GM19351 (cell line): ENCODE measurements around the gene ROM1.
A peak's percentile ranks its signal among the peaks of the same experiment; 100 is the strongest.
"Not testable (repeated sequence)": the region's sequence is repeated elsewhere in the genome, so short reads cannot be mapped to it uniquely, and the experiment has no call there.

Source experiments
- ATAC-seq: cut with Tn5 transposase; IDR thresholded peaks from one replicate; pipeline ENCODE4 v1.9.1; 2021; ENCODE audit warnings: mild to moderate bottlenecking, moderate library complexity; ENCODE audit not compliant: unreplicated experiment

Gene ROM1

GRCh38 chr11:62585356-62585755 is 27.7 kb upstream of the ROM1 start:
- ATAC-seq: not testable (repeated sequence)

GRCh38 chr11:62588966-62589637 is 24.0 kb upstream of the ROM1 start:
- ATAC-seq: no peak

GRCh38 chr11:62591448-62592145 is 21.5 kb upstream of the ROM1 start, which contains the start of gene TUT1:
TUT1 (minus strand) TSS chr11:62591523; CDS start chr11:62591485, 38 bp downstream.
- peak; percentile 86 for ATAC-seq

- peak; percentile 5 for ATAC-seq
Observed at GRCh38 chr11:62592146-62592815, 20.8 kb upstream of the ROM1 start.

- ATAC-seq: no peak
Observed at GRCh38 chr11:62592989-62593421, 20.1 kb upstream of the ROM1 start.

GRCh38 chr11:62593434-62594044 is 19.5 kb upstream of the ROM1 start:
- ATAC-seq: no peak

GRCh38 chr11:62595124-62595523 is 17.9 kb upstream of the ROM1 start:
- ATAC-seq: no peak

- ATAC-seq: peak; percentile 68
Observed at GRCh38 chr11:62599069-62599696, 13.9 kb upstream of the ROM1 start.

- ATAC-seq: no peak
Observed at GRCh38 chr11:62599901-62600300, 13.2 kb upstream of the ROM1 start.

GRCh38 chr11:62600367-62601121 is 12.5 kb upstream of the ROM1 start:
- ATAC-seq: no peak

- ATAC-seq: no peak
Observed at GRCh38 chr11:62601122-62601371, 12.0 kb upstream of the ROM1 start.

GRCh38 chr11:62601372-62602140 is 11.5 kb upstream of the ROM1 start, which contains the start of gene MTA2:
MTA2 (minus strand) TSS chr11:62601865; CDS start chr11:62601450, 415 bp downstream.
- peak; percentile 72 for ATAC-seq

GRCh38 chr11:62602141-62603071 is 10.7 kb upstream of the ROM1 start:
- no peak for ATAC-seq

- ATAC-seq: no peak
Observed at GRCh38 chr11:62603072-62603408, 10.0 kb upstream of the ROM1 start.

GRCh38 chr11:62603776-62604299 is 9.2 kb upstream of the ROM1 start:
- ATAC-seq: no peak

- no peak for ATAC-seq
Observed at GRCh38 chr11:62604460-62605120, 8.5 kb upstream of the ROM1 start.

- ATAC-seq: no peak
Observed at GRCh38 chr11:62605467-62605866, 7.6 kb upstream of the ROM1 start.

- ATAC-seq: no peak
Observed at GRCh38 chr11:62605902-62606301, 7.2 kb upstream of the ROM1 start.
